Activated B cell treated with CpG ODN at 0.5 μM for 24 hours (primary cell): ENCODE results near the gene NR5A1. TPM values are rescaled to one million over a fixed set of nuclear protein-coding genes. Genes with fewer than 3 reads are reported as not detected.

ENCODE experiments used
- ATAC-seq: fragments of 200-7000 bp; cut with Tn5 transposase; one replicate; pipeline ENCODE4 v1.10.0; 2021; ENCODE audit warnings: low read depth, mild to moderate bottlenecking, moderate library complexity
- CTCF ChIA-PET: fragments of 350-600 bp; sonication (Branson Sonifier 250); formaldehyde crosslinking; loops from one replicate; lab custom pipeline; 2021; ENCODE audit warnings: antibody characterized with exemption; lab: Charles Lee
- POLR2A ChIA-PET: fragments of 350-600 bp; sonication (Branson Sonifier 250); formaldehyde crosslinking; loops from one replicate; lab custom pipeline; 2021; ENCODE audit warnings: antibody characterized with exemption; lab: Charles Lee
- DNase-seq: peaks from one replicate; pipeline ENCODE4 v3.0.0; 2022
- H3K27ac Mint-ChIP-seq: one replicate; pipeline ENCODE4 v1.8.0; 2020; ENCODE audit warnings: mixed read lengths
- H3K27me3 Mint-ChIP-seq: one replicate; pipeline ENCODE4 v1.8.0; 2021; ENCODE audit warnings: mixed read lengths
- H3K36me3 Mint-ChIP-seq: one replicate; pipeline ENCODE4 v1.8.0; 2021; ENCODE audit warnings: low read depth, mixed read lengths
- H3K4me1 Mint-ChIP-seq: one replicate; pipeline ENCODE4 v1.8.0; 2021; ENCODE audit warnings: mixed read lengths
- H3K4me3 Mint-ChIP-seq: one replicate; pipeline ENCODE4 v1.8.0; 2020; ENCODE audit warnings: mild to moderate bottlenecking, mixed read lengths
- H3K9me3 Mint-ChIP-seq: one replicate; pipeline ENCODE4 v1.8.0; 2020; ENCODE audit warnings: mixed read lengths
- intact Hi-C: fragments of 100-400 bp; cut with micrococcal nuclease; formaldehyde crosslinking; loops from one replicate; pipeline ENCODE4 v1.15.1; 2024
- total RNA-seq: library from RNA; stranded (reverse); gene quantifications from 2 replicates; pipeline ENCODE4 v1.2.3, GENCODE V29; 2022
- TF ChIP-seq, protein P1 (sequence below): fragments of 200-600 bp; IDR thresholded peaks from one replicate; pipeline ENCODE4 v1.8.0; 2022; ENCODE audit warnings: antibody characterized with exemption, mild to moderate bottlenecking

The NR5A1 gene
- total RNA-seq, 1 donor from 2014 or later: not detected

DNA sequence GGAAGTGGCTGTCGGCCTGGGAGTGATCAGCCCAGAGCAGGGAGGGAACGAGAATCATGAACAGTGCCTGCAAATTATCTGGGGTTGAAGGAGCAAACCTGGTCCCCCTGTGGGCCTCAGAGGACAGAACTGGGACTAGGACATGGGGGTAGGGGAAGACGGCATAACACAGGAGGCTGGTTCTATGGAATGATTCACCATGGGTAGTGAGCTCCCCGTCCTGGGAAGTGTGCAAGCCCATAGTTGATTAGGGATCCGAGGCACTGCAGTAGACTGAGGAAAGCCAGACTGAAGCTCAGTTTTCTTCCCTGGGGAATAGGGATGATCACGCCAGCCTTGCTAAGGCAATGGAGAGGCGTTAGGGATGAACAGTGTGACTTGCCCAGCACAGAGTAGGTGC, 51.4 kb downstream of the NR5A1 start:
- Mint-ChIP-seq H3K9me3 (no peaks in the 10 kb centered on the region), H3K36me3 (no peaks in the 10 kb centered on the region), H3K4me1 (no peaks in the 10 kb centered on the region), H3K27me3 (peaks cover 24% of the 10 kb centered on the region), H3K27ac (no peak overlapping the region), H3K4me3 (no peak overlapping the region)
- POLR2A ChIA-PET: no interaction called here
- intact Hi-C loops: no loop called here
- TF ChIP-seq, protein P1, sequence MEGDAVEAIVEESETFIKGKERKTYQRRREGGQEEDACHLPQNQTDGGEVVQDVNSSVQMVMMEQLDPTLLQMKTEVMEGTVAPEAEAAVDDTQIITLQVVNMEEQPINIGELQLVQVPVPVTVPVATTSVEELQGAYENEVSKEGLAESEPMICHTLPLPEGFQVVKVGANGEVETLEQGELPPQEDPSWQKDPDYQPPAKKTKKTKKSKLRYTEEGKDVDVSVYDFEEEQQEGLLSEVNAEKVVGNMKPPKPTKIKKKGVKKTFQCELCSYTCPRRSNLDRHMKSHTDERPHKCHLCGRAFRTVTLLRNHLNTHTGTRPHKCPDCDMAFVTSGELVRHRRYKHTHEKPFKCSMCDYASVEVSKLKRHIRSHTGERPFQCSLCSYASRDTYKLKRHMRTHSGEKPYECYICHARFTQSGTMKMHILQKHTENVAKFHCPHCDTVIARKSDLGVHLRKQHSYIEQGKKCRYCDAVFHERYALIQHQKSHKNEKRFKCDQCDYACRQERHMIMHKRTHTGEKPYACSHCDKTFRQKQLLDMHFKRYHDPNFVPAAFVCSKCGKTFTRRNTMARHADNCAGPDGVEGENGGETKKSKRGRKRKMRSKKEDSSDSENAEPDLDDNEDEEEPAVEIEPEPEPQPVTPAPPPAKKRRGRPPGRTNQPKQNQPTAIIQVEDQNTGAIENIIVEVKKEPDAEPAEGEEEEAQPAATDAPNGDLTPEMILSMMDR: no peak
- ATAC-seq (no peak), DNase-seq (no peak)
- CTCF ChIA-PET: no interaction called here

- TF ChIP-seq, protein P1: no peak
- POLR2A ChIA-PET: no interaction called here
Observed at GRCh38 chr9:124454791-124455443, 52.3 kb downstream of the NR5A1 start.

GRCh38 chr9:124454296-124454695, 52.9 kb downstream of the NR5A1 start:
- H3K36me3 Mint-ChIP-seq: no peaks in the 10 kb centered on the region
- H3K27ac Mint-ChIP-seq: no peak overlapping the region
- H3K27me3 Mint-ChIP-seq: peaks cover 36% of the 10 kb centered on the region
- H3K9me3 Mint-ChIP-seq: no peaks in the 10 kb centered on the region
- no peaks in the 10 kb centered on the region for H3K4me1 Mint-ChIP-seq
- ChIA-PET POLR2A (no interaction called here), CTCF (no interaction called here)
- TF ChIP-seq, protein P1: no peak
- intact Hi-C loops: no loop called here
- no peak for DNase-seq
- ATAC-seq: no peak
- no peak overlapping the region for H3K4me3 Mint-ChIP-seq

More at GRCh38 chr9:124454791-124455443, 52.3 kb downstream of the NR5A1 start:
- Mint-ChIP-seq H3K9me3 (no peaks in the 10 kb centered on the region), H3K36me3 (no peaks in the 10 kb centered on the region), H3K4me3 (no peak overlapping the region), H3K4me1 (no peaks in the 10 kb centered on the region), H3K27me3 (peaks cover 30% of the 10 kb centered on the region), H3K27ac (no peak overlapping the region)
- CTCF ChIA-PET: no interaction called here
- intact Hi-C loops: no loop called here
- DNase-seq (no peak), ATAC-seq (no peak)

GRCh38 chr9:124453586-124454191, 53.5 kb downstream of the NR5A1 start:
- intact Hi-C loops: no loop called here
- Mint-ChIP-seq H3K27me3 (peaks cover 38% of the 10 kb centered on the region), H3K36me3 (no peaks in the 10 kb centered on the region), H3K27ac (no peak overlapping the region), H3K4me3 (no peak overlapping the region), H3K4me1 (no peaks in the 10 kb centered on the region), H3K9me3 (no peaks in the 10 kb centered on the region)
- ATAC-seq (no peak), DNase-seq (no peak)
- CTCF ChIA-PET: no interaction called here
- POLR2A ChIA-PET: interaction anchor here (0.6 kb wide), 1 partner anchor 37 kb away, joined by 3 read pairs; no protein-coding TSS in a partner anchor
- TF ChIP-seq, protein P1: no peak

GRCh38 chr9:124452841-124453585, 54.2 kb downstream of the NR5A1 start:
- H3K36me3 Mint-ChIP-seq: no peaks in the 10 kb centered on the region
- no peaks in the 10 kb centered on the region for H3K9me3 Mint-ChIP-seq
- intact Hi-C loops: no loop called here
- POLR2A ChIA-PET: interaction anchor here (0.6 kb wide), 1 partner anchor 36 kb away, joined by 3 read pairs; no protein-coding TSS in a partner anchor
- H3K4me3 Mint-ChIP-seq: no peak overlapping the region
- no peak overlapping the region for H3K27ac Mint-ChIP-seq
- DNase-seq: no peak
- H3K27me3 Mint-ChIP-seq: peaks cover 44% of the 10 kb centered on the region
- CTCF ChIA-PET: no interaction called here
- ATAC-seq: no peak
- H3K4me1 Mint-ChIP-seq: no peaks in the 10 kb centered on the region
- TF ChIP-seq, protein P1: no peak
